EH (cell line): ENCODE results near the gene DSTN.

Source experiments
- DNase-seq: peaks from one replicate; pipeline ENCODE4 v3.0.0-alpha.2; 2015; ENCODE audit warnings: low read depth

DSTN gene

DNA sequence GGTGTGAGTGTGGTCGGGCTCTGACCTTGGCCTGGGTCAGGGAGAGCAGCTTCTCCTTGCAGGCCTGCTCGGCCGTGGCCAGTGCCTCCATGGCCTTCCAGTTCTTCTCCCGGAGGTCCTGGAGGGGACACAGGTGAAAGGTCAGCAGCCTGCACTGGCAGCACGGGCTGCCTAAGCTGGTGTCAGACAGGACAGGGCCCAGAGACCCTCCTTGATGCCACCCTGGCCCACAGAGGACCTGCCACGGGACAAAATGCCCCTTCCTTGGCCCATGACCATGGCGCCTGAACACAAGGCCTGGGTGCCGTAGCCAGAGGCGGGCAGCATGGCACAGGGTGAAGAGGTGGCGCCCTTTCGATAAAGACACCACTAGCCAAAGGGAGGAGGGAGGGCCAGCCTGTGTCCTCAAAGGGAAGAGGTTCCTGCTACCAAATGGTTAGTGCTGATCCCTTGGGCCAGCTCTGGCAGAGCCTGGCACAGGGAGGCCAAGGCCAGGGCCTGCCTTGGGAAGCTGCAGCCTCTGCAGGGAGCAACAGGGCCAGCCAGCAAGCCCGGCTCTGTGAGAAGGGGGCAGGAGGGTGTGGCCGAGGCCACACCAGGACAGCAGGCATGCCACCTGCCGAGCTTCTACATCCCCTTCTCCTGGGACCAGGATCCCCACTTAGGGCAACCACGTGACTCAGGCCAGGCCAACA lies 54.8 kb downstream of the DSTN start:
- no peak for DNase-seq

DNA sequence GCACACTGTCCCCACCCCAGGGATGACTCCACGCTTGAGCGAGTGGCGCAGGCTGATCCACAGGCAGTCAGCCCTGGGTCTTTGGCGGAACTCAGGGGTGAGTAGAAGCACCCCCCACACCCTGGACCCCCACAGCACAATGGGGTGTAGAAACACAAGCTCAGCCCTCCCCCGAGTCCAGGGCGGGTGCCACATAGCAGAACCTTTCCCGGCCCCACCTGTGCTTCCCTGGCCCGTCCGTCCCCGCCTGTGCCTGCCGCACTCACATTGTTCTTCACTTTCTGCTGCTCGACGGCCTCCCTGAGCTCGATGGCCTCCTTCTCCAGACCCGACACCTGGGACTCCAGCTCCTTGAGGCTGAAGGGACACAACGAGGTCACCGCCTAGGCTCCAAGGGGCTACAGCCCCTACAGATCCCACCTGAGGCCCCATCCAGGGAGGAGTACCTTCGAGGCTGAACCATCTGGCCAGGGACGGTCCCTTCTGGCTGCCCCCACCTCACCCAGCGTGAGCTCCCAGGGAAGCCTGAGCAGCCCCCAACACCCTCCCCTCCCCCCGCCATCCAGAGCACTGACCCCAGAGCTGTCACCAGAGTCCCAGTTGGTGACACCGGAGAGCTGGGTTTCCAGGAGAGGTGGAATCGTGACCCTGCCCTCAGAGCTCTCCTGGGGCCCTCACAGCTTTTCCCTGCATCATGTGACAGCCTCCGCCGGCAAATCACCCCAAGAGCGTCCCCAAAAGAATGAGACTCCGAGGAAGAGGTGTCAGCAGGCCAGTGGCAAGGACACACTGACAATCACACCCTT lies 55.6 kb downstream of the DSTN start:
- DNase-seq = no peak

GRCh38 chr20:17626217-17627007 lies 56.5 kb downstream of the DSTN start:
- DNase-seq = no peak

- DNase-seq = no peak
These were observed 57.5 kb downstream of the DSTN start for GRCh38 chr20:17627101-17627955.

DNA sequence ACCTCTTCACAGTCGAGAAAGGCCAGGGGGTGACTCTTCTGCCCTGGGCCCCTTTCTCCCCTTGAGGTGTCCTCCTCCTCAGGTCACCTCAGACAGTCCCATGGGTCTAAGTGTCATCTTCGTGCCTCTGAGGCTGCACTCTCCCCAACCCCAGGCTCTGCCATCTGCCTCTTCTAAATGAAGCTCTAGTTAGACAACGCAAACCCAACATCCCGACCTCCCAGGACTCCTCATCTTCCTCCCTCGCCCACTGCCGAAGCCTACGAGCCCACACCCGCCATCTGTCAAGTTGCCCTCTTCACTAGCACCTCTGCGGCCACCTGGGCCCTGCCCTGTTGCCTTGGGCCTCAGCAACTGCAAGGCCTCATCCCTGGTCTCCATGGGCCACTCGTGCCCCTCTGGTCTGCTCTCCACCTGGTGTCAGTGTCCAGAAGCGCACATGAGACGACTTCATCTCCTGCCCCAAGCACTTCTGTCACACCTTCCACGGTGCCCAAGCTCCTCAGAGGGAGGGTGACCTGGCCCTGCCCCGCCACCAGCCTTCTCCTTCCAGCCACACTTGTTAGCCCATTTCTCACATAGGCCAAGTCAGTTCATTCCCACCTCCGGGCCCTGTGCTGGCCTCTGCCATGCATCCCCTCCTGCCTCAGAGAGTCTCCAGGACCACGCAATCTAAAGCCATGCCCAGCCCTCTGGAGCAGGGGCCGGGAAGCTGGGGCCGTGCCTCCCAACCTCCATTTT lies 58.4 kb downstream of the DSTN start:
- DNase-seq = no peak

DNA sequence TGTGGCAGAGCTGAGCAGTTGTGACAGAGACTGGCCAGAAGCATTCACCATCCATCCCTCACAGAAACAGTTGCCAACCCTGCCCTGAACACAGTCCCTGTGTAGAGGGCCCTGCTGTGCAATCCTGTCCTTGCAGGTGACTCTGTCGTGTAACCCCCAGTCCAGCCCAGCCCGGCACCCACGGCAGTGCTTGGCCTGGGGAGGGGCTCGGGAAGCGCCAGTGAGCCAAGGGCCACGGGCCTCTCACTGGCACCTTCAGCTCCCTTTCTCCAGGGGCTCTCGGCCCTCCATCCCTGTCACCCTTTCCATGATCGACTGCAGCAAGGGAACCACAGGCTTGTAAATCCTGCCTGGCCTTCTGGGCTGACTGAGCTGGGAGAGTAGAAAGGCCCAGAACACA lies 59.1 kb downstream of the DSTN start:
- DNase-seq = no peak

GRCh38 chr20:17629678-17630089 lies 59.8 kb downstream of the DSTN start:
- DNase-seq = no peak

- DNase-seq = no peak
These were observed 60.4 kb downstream of the DSTN start for GRCh38 chr20:17630151-17630805.

DNA sequence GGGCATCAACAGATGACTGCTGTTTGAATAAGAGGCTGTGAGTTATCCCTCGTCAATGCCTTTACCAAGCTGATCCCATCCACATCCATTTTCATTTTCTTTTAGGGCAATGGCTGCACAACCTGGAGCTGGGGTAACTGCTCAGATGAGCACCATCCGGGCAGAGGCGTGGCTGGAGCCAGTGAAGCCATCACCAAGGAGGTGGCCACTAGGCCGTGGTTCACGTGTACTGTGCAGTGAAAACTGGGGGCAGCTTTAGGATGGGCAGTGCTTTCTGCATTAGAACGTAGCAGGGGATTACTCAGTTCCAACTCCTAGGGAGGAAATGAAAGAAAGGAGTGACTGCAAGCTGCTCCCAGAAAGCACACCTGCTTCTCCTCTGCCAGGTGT lies 60.9 kb downstream of the DSTN start:
- no peak for DNase-seq

GRCh38 chr20:17631576-17632319 lies 61.9 kb downstream of the DSTN start:
- no peak for DNase-seq

DNA sequence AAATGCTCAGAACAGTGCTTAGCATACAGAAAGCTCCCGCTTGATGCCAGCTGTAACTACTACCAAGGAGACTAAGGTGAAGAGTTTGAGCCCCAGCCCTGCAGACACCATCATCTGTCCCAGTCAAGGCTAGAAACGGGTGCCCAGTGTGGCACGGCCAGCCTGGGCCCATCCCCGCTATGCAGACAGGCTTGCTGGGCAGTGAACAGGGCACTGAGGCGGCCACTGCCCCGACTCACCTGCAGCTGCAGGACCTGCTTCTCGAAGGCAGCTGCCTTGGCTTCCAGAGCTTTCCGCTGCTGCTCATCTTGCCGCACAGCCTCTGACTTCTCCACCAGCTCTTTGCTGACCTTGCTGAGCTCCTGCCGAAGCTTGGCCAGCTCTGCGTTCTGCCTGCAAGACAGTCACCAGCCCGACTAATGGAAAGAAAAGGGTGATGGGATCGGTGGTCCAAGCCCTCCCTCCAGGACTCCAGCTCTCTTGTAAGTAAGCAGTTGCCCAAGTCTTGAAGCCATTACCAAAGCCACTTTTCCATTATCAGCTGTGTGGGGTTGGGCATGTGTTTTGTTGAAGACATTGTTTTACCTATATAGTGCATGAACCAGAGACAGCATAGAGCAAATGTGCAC lies 63.5 kb downstream of the DSTN start:
- no peak for DNase-seq

DNA sequence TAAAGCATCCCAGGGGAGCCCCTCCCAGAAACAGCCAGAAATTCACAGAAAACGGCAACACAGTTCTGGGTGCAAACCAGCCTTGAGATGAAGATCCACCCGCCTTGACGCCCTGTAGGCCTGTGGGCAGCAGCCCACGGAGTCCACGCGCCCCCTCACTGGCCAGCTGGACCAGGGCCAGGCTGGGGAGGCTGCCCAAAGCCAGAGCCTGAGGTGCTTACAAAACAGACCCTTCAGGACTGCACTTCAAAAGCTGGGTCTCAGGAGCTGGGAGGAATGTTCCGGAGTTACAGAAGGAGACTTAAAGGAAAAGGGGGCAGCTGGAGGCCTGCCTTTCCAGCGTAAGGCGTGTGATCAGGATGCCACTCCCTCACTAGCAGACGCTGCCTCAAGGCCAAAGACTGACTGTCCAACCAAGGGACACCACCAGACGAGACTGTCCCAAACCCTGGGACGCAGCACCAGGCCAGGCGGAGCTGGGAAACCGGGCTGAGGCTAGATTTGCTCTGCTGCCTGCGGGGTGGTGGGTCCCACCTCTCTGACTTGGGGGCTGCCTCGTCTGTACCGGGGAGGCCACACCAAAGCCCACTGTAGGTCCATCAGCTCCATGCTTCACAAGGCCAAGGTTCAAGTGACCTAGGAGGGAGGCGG lies 64.1 kb downstream of the DSTN start:
- no peak for DNase-seq

DNA sequence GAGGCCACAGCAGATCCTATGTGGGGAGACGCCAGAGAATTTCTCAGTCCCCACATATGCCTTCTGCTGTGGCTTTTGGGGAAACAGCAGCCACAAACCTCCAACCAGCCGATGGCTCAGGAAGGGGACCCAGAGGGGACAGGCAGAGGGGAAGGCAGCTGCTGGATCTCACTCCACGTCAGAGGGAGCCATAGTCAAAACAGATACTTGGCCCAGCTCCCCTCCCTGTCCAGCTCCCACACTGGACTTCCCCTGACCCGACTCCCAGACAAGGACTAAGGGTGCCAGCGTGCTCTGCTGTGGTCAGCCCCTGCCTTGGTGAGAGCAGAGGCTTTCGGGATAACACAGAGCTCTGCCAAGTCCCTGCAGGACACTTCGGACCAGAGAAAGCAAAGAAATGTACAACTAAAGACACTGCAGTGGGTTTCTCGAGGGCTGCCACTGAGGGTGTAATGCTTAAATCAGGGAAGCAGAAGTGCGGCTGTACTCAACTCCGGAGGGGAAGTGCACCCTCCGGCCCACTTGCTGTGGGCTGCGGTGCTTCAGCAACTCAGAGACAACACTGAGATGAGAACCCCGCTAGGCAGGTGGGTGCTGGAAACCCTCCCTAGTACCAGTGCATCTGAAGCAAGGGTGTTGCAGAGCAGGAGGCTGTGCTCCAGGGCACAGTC lies 64.9 kb downstream of the DSTN start:
- no peak for DNase-seq

DNA sequence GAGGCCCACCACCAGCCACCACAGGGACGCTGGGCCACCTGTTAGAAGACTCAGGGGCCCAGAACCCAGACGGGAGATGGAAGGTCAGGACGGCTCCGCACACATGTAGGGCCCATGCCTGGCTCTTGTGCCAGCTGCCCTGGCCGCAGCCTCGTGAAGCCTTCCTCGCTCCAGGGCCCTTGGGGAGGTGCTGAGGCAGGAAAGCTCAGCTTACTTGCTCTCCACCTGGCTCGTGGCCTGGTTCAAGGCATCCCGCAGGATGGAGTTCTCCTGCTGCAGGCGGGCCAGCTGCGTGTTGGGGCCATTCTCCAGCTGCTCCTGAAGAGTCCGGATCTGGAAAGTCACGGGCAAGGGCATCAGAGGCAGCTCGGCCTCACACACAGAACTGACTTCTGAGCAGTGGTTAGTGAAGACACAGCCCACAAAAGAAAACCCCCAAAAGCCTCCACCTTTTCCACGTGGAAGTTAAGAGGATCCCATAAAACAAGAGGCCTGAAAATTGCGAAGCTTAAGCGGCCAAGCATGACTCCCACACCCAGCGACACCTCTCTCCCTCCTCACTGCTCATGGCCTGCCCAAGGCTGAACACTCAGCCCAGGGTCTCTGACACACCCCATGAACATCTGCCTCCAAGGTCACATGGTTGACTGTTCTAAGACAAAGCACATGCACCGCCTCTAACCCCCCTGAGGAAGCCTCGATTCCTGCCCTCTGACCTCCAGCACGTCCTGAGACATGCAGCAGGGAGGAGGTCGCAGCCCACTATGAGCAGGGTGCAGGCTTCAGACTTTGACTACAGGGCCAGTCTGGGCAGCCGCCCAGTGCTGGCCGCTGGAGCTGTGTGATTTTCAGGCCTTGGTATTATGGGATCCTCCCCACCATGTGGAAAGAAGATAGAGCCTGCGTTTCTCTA lies 65.7 kb downstream of the DSTN start:
- DNase-seq = peak; percentile 20

- DNase-seq = no peak
These were observed 66.9 kb downstream of the DSTN start for GRCh38 chr20:17636523-17637412.

DNA sequence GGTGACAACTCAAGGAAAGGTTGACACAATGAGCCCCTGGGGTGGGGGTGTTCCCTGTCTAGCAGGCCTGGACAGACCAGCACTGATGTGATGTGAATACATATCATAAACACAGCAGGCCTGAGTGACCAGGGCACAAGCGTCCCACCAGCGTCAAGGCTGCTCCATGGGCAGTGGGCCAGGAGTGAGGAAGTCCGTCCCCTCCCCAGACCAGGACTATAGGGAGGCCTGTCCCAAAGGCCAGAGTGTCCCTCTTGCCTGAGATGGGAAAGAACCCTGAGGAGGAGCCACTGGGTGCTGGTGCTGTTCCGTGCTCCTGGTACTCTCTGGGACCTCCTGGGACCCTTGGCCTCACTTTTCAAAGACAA lies 67.5 kb downstream of the DSTN start:
- DNase-seq = no peak
